Endothelial cell of umbilical vein (primary cell): Measurements from ENCODE around the gene SLC12A3. TPM values are rescaled to one million over a fixed set of nuclear protein-coding genes. Genes with fewer than 3 reads are reported as not detected.
A peak's percentile ranks its signal among the peaks of the same experiment; 100 is the strongest.

Experiments
- BruUV-seq: library from RNA; stranded (reverse); fragments of 400-500 nt; replicated peaks from 2 replicates; lab custom pipeline; 2021; lab: Mats Ljungman, UMichigan
- CTCF ChIA-PET: fragments of 300-600, 350-600 bp; sonication (Branson Sonifier 250); formaldehyde crosslinking; loops from one replicate; lab custom pipeline; 2021; ENCODE audit warnings: antibody characterized with exemption, inconsistent platforms; lab: Charles Lee
- POLR2A ChIA-PET: fragments of 300-600, 350-600 bp; sonication (Branson Sonifier 250); formaldehyde crosslinking; loops from one replicate; lab custom pipeline; 2021; ENCODE audit warnings: antibody characterized with exemption, inconsistent platforms; lab: Charles Lee
- DNase-seq: peaks from one replicate; pipeline ENCODE4 v3.0.0-alpha.2; 2011; ENCODE audit warnings: low read depth, low spot score
- FAIRE-seq: peaks from 2 replicates; lab custom pipeline; 2011; peaks lifted over from hg19 to GRCh38; lab: Jason Lieb, UNC
- H2AFZ ChIP-seq: 2 replicates; pipeline ENCODE4 v1.6.0; 2012; ENCODE audit warnings: low read depth, low read length, control low read depth, inconsistent platforms
- H3K27ac ChIP-seq: 2 replicates; pipeline ENCODE4 v1.5.1; 2011; ENCODE audit warnings: low read depth, mild to moderate bottlenecking, control low read depth, low read length, moderate library complexity; ENCODE audit not compliant: insufficient read depth
- H3K27me3 ChIP-seq, 2 experiments: 2 replicates each; pipeline versions ENCODE4 v1.6.0 to v1.6.1; 2011; ENCODE audit warnings: low read length in 2 of 2, mixed read lengths in 1 of 2; ENCODE audit not compliant: control insufficient read depth in 2 of 2, insufficient read depth in 2 of 2
- H3K36me3 ChIP-seq, 2 experiments: 2 replicates in 1 of 2; 3 replicates in 1 of 2; pipeline ENCODE4 v1.5.1; 2011; ENCODE audit warnings: low read length in 2 of 2, mild to moderate bottlenecking in 1 of 2, moderate library complexity in 1 of 2; ENCODE audit not compliant: control insufficient read depth in 2 of 2, insufficient read depth in 2 of 2; ENCODE audit errors: extremely low read depth in 1 of 2
- H3K4me1 ChIP-seq: 3 replicates; pipeline ENCODE4 v1.5.1; 2011; ENCODE audit warnings: mild to moderate bottlenecking, low read length; ENCODE audit not compliant: control insufficient read depth, insufficient read depth; ENCODE audit errors: extremely low read depth
- H3K4me2 ChIP-seq: 2 replicates; pipeline ENCODE4 v1.6.1; 2011; ENCODE audit warnings: low read length, control low read depth, mixed read lengths; ENCODE audit not compliant: insufficient read depth
- H3K4me3 ChIP-seq, 3 experiments: fragments of 200-600 bp in 1 of 3; sonication (generic), shearing (Covaris generic) in 1 of 3; replicated peaks in 1 of 3; 2 replicates each; pipeline ENCODE4 v1.5.1; 2011 to 2016; ENCODE audit warnings: control low read depth in 3 of 3, low read length in 3 of 3, mild to moderate bottlenecking in 2 of 3, inconsistent platforms in 1 of 3, low read depth in 1 of 3, moderate library complexity in 1 of 3; ENCODE audit not compliant: insufficient read depth in 1 of 3
- H3K79me2 ChIP-seq: 2 replicates; pipeline ENCODE4 v1.6.0; 2012; ENCODE audit warnings: low read length, inconsistent platforms; ENCODE audit not compliant: control insufficient read depth, insufficient read depth
- H3K9ac ChIP-seq: replicated peaks from 2 replicates; pipeline ENCODE3; 2011; ENCODE audit warnings: low read length, control low read depth; ENCODE audit not compliant: insufficient read depth; ENCODE audit errors: extremely low read depth
- H3K9me1 ChIP-seq: replicated peaks from 3 replicates; pipeline ENCODE4 v1.6.0; 2011; ENCODE audit warnings: mild to moderate bottlenecking, low read length; ENCODE audit not compliant: control insufficient read depth, insufficient read depth; ENCODE audit errors: extremely low read depth
- H3K9me3 ChIP-seq: replicated peaks from 2 replicates; pipeline ENCODE4 v1.5.1; 2012; ENCODE audit warnings: low read length, inconsistent platforms; ENCODE audit not compliant: control insufficient read depth, insufficient read depth
- H4K20me1 ChIP-seq: replicated peaks from 2 replicates; pipeline ENCODE3; 2011; ENCODE audit warnings: mild to moderate bottlenecking, low read length; ENCODE audit not compliant: control insufficient read depth, insufficient read depth; ENCODE audit errors: extremely low read depth
- FOS ChIP-seq: IDR thresholded peaks from 2 replicates; pipeline ENCODE4 v1.6.1; 2011; ENCODE audit warnings: mild to moderate bottlenecking, low read length, moderate library complexity, borderline replicate concordance; ENCODE audit not compliant: insufficient read depth
- GATA2 ChIP-seq: IDR thresholded peaks from 2 replicates; pipeline ENCODE4 v1.7.0; 2011; ENCODE audit warnings: low read depth, mild to moderate bottlenecking, moderate library complexity, mixed read lengths, low read length; ENCODE audit not compliant: insufficient read length, insufficient read depth
- MYC ChIP-seq: IDR thresholded peaks from one replicate; pipeline ENCODE4 v1.6.1; 2011; ENCODE audit warnings: mild to moderate bottlenecking, low read depth, low read length
- dilution Hi-C: fragments of 300-500 bp; cut with MboI; formaldehyde crosslinking; loops from one replicate; pipeline ENCODE4 v1.15.0; 2019; ENCODE audit warnings: low sequenced_read_pairs; ENCODE audit not compliant: extremely low pct_ligation_motif_present
- intact Hi-C: fragments of 100-400 bp; cut with micrococcal nuclease; formaldehyde crosslinking; loops from one replicate; pipeline ENCODE4 v1.10.0; 2022
- polyA plus RNA-seq, 4 experiments: library from polyadenylated mRNA; depleted of rRNA in 3 of 4; stranded (reverse) in 3 of 4; unstranded in 1 of 4; fragments of >200 nt; gene quantifications; 2 replicates each; pipeline versions ENCODE4 v1.2.1 to v1.2.3, GENCODE V29; 2011 to 2012; ENCODE audit warnings: missing spikeins in 1 of 4
- total RNA-seq: library from RNA; stranded (reverse); gene quantifications from 2 replicates; pipeline ENCODE4 v1.2.3, GENCODE V29; 2021
- TF ChIP-seq, protein P1 (sequence below), 2 donors: IDR thresholded peaks; 1 replicate in 1 of 2; 2 replicates in 1 of 2; pipeline ENCODE4 v1.5.1; 2011; ENCODE audit warnings: low read length in 2 of 2, mild to moderate bottlenecking in 2 of 2, moderate library complexity in 2 of 2, control low read depth in 1 of 2, inconsistent platforms in 1 of 2, low read depth in 1 of 2; ENCODE audit not compliant: insufficient read depth in 1 of 2; ENCODE audit errors: extremely low read depth in 1 of 2

SLC12A3 gene
- total and polyA plus RNA-seq, 2 donors (not counting 3 experiments of a cell fraction or from before 2014, with no cell fraction given): not detected

DNA sequence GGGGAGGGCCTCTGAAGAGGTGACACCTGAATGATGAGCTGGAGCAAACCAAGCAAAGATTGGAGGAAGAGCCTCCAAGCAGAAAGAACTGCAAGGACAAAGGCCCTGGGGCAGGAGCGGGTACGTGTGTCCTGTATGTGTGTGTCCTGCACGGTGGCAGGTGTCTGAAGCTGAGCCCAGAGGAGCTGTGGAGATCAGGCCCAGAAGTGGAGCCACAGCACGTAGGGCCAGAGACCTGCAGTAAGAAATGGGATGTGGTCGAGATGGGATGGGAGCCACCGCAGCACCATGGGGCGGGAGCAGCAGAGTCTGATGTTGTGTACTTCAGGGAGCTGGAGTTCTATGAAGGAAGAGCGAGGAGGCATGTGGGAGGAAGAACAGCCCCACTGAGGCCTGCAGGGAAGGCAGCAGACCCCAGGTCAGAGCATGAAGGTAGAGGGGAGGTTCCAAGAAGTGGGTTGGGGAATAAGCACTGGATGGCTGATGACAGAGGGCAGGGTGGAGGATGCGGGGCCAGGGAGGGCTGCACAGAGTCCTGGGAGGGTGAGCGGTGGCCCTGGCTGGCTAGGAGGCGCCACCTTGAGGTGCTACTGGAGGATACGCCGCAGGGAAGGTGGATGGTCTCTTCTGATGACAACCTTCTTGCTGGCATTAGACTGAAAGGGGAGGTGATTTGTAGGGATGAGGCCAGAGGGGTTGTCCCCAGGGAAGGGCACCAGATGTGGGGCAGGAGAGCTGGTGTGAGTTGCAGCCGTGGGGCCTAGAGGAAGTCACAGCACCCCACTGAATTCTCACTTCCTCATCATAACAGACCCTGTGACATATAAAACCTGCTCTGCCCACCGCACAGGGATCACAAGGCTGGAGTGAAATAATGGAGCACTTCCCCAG lies 86.1 kb downstream of the SLC12A3 start:
- Histone ChIP-seq H3K79me2 (no peaks in the 10 kb centered on the region), H3K9ac (no peak overlapping the region), H3K27me3 (no peaks in the 10 kb centered on the region), H4K20me1 (no peaks in the 10 kb centered on the region), H3K4me3 (no peak overlapping the region), H3K4me2 (no peak overlapping the region), H2AFZ (no peak overlapping the region), H3K4me1 (no peaks in the 10 kb centered on the region), H3K9me3 (no peaks in the 10 kb centered on the region), H3K36me3 (no peaks in the 10 kb centered on the region), H3K9me1 (no peaks in the 10 kb centered on the region), H3K27ac (no peak overlapping the region)
- CTCF ChIA-PET: interaction anchor here (0.8 to 4.1 kb wide), 11 partner anchors 10 to 162 kb away, joined by 3 to 54 read pairs (median 3); partner anchors contain the start of genes CETP and NLRC5
- POLR2A ChIA-PET: no interaction called here
- peak; percentile 59 for DNase-seq
- intact Hi-C loops (loop anchor here (1.0 kb wide), 2 partner anchors 84 to 158 kb away; no protein-coding TSS in a partner anchor), dilution Hi-C loops (no loop called here)
- TF ChIP-seq, protein P1, sequence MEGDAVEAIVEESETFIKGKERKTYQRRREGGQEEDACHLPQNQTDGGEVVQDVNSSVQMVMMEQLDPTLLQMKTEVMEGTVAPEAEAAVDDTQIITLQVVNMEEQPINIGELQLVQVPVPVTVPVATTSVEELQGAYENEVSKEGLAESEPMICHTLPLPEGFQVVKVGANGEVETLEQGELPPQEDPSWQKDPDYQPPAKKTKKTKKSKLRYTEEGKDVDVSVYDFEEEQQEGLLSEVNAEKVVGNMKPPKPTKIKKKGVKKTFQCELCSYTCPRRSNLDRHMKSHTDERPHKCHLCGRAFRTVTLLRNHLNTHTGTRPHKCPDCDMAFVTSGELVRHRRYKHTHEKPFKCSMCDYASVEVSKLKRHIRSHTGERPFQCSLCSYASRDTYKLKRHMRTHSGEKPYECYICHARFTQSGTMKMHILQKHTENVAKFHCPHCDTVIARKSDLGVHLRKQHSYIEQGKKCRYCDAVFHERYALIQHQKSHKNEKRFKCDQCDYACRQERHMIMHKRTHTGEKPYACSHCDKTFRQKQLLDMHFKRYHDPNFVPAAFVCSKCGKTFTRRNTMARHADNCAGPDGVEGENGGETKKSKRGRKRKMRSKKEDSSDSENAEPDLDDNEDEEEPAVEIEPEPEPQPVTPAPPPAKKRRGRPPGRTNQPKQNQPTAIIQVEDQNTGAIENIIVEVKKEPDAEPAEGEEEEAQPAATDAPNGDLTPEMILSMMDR (IDR thresholded peaks at IDR 0.05; ENCODE audit: extremely low read depth in 1 of 2, insufficient read depth in 1 of 2, low read depth in 1 of 2, low read length in 2 of 2): peak; percentile 63 to 76
- TF ChIP-seq GATA2 (no peak), FOS (no peak), MYC (no peak)
- FAIRE-seq: peak; percentile 64
- BruUV-seq: no TSS peak
